ENCODE results near the gene ASAP2.

ASAP2 gene

GRCh38 chr2:9358846-9359245 is 152.2 kb downstream of the ASAP2 start:
- Histone ChIP-seq H3K9me3 (ENCODE audit: low read length) (no peaks in the 10 kb centered on the region), H3K4me3 (ENCODE audit: low read depth, low read length, poor library complexity, severe bottlenecking) (no peak overlapping the region), H3K27me3 (ENCODE audit: insufficient read depth, low read length) (no peaks in the 10 kb centered on the region), H3K9ac (ENCODE audit: low read length) (no peak overlapping the region), H3K4me2 (ENCODE audit: low read length) (no peak overlapping the region), H2AFZ (ENCODE audit: low read length) (no peak overlapping the region), H3F3A (ENCODE audit: insufficient read depth, low read length) (no peaks in the 10 kb centered on the region), H3K4me1 (ENCODE audit: insufficient read depth, low read length, severe bottlenecking) (no peaks in the 10 kb centered on the region), H3K79me2 (ENCODE audit: insufficient read depth, low read length) (no peaks in the 10 kb centered on the region), H3K27ac (ENCODE audit: low read depth, low read length, poor library complexity, severe bottlenecking) (no peak overlapping the region), H3K36me3 (ENCODE audit: insufficient read depth, low read length) (no peaks in the 10 kb centered on the region), H4K20me1 (ENCODE audit: insufficient read depth, low read length) (no peaks in the 10 kb centered on the region), H3K9me2 (ENCODE audit: low read depth, low read length) (no peaks in the 10 kb centered on the region)
- TF ChIP-seq, protein P1, sequence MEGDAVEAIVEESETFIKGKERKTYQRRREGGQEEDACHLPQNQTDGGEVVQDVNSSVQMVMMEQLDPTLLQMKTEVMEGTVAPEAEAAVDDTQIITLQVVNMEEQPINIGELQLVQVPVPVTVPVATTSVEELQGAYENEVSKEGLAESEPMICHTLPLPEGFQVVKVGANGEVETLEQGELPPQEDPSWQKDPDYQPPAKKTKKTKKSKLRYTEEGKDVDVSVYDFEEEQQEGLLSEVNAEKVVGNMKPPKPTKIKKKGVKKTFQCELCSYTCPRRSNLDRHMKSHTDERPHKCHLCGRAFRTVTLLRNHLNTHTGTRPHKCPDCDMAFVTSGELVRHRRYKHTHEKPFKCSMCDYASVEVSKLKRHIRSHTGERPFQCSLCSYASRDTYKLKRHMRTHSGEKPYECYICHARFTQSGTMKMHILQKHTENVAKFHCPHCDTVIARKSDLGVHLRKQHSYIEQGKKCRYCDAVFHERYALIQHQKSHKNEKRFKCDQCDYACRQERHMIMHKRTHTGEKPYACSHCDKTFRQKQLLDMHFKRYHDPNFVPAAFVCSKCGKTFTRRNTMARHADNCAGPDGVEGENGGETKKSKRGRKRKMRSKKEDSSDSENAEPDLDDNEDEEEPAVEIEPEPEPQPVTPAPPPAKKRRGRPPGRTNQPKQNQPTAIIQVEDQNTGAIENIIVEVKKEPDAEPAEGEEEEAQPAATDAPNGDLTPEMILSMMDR (IDR thresholded peaks at IDR 0.05; ENCODE audit: low read length): no peak
- TF ChIP-seq EZH2 (IDR thresholded peaks at IDR 0.05; ENCODE audit: borderline replicate concordance, low read length): no peak

- Histone ChIP-seq H4K20me1 (ENCODE audit: insufficient read depth, low read length) (no peaks in the 10 kb centered on the region), H3K9me3 (ENCODE audit: low read length) (no peaks in the 10 kb centered on the region), H3K4me2 (ENCODE audit: low read length) (no peak overlapping the region), H3K79me2 (ENCODE audit: insufficient read depth, low read length) (no peaks in the 10 kb centered on the region), H3F3A (ENCODE audit: insufficient read depth, low read length) (no peaks in the 10 kb centered on the region), H3K4me3 (ENCODE audit: low read depth, low read length, poor library complexity, severe bottlenecking) (no peak overlapping the region), H3K4me1 (ENCODE audit: insufficient read depth, low read length, severe bottlenecking) (no peaks in the 10 kb centered on the region), H3K9me2 (ENCODE audit: low read depth, low read length) (no peaks in the 10 kb centered on the region), H3K9ac (ENCODE audit: low read length) (no peak overlapping the region), H3K27me3 (ENCODE audit: insufficient read depth, low read length) (no peaks in the 10 kb centered on the region), H3K27ac (ENCODE audit: low read depth, low read length, poor library complexity, severe bottlenecking) (no peak overlapping the region), H2AFZ (ENCODE audit: low read length) (no peak overlapping the region), H3K36me3 (ENCODE audit: insufficient read depth, low read length) (no peaks in the 10 kb centered on the region)
- TF ChIP-seq EZH2 (IDR thresholded peaks at IDR 0.05; ENCODE audit: borderline replicate concordance, low read length): no peak
- TF ChIP-seq, protein P1 (IDR thresholded peaks at IDR 0.05; ENCODE audit: low read length): no peak
These were observed 152.9 kb downstream of the ASAP2 start for GRCh38 chr2:9359463-9359862.

DNA sequence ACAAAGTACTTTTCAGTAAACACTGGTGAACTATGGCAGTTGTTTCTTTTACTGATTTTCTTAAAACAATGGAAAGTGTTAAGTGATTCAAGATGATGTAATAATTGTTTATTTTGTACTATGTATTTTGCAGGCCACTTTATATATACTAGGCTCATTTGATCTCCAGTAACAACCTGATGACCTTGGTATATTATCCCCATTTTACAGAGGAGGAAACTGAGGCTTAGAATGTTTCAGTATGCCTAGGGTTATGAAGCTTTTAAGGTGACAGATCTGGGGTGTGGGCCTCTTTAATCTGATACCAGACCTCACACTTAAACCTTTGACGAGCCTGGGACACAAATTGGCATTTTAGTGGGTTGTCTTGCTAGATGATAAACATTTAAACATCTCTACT is 153.5 kb downstream of the ASAP2 start:
- no peaks in the 10 kb centered on the region for H3F3A ChIP-seq (ENCODE audit: insufficient read depth, low read length)
- no peak for TF ChIP-seq EZH2 (IDR thresholded peaks at IDR 0.05; ENCODE audit: borderline replicate concordance, low read length)
- TF ChIP-seq, protein P1 (IDR thresholded peaks at IDR 0.05; ENCODE audit: low read length): no peak
- H3K36me3 ChIP-seq (ENCODE audit: insufficient read depth, low read length): no peaks in the 10 kb centered on the region

More for the DNA sequence above, 153.5 kb downstream of the ASAP2 start:
- Histone ChIP-seq H3K9ac (ENCODE audit: low read length) (no peak overlapping the region), H3K4me2 (ENCODE audit: low read length) (no peak overlapping the region), H3K9me3 (ENCODE audit: low read length) (no peaks in the 10 kb centered on the region), H3K4me1 (ENCODE audit: insufficient read depth, low read length, severe bottlenecking) (no peaks in the 10 kb centered on the region), H3K27ac (ENCODE audit: low read depth, low read length, poor library complexity, severe bottlenecking) (no peak overlapping the region), H2AFZ (ENCODE audit: low read length) (no peak overlapping the region), H3K27me3 (ENCODE audit: insufficient read depth, low read length) (no peaks in the 10 kb centered on the region), H3K9me2 (ENCODE audit: low read depth, low read length) (no peaks in the 10 kb centered on the region), H4K20me1 (ENCODE audit: insufficient read depth, low read length) (no peaks in the 10 kb centered on the region), H3K79me2 (ENCODE audit: insufficient read depth, low read length) (no peaks in the 10 kb centered on the region), H3K4me3 (ENCODE audit: low read depth, low read length, poor library complexity, severe bottlenecking) (no peak overlapping the region)
